SK-N-SH treated with all-trans-retinoic acid at 6 μM for 48 hours (cell line): Measurements from ENCODE around the gene MROH7.

Experiments used
- ATAC-seq: fragments of 200-7000 bp; cut with Tn5 transposase; 3 replicates; pipeline ENCODE4 v1.9.1; 2020; ENCODE audit warnings: mild to moderate bottlenecking, moderate library complexity
- ARNTL ChIP-seq: fragments of 450-650 bp; formaldehyde crosslinking; IDR thresholded peaks from 2 replicates; pipeline ENCODE4 v1.5.0; 2020; ENCODE audit warnings: low read depth, mild to moderate bottlenecking, moderate library complexity, borderline replicate concordance
- BACH2 ChIP-seq: fragments of 250-450 bp; sonication (Bioruptor Pico); IDR thresholded peaks from 2 replicates; pipeline ENCODE4 v1.9.0; 2021; ENCODE audit warnings: mild to moderate bottlenecking, borderline replicate concordance
- CREB5 ChIP-seq: fragments of 250-450 bp; sonication (Bioruptor Pico); IDR thresholded peaks from 2 replicates; pipeline ENCODE4 v1.5.1; 2020; ENCODE audit warnings: low read depth, mild to moderate bottlenecking, moderate library complexity
- CSDC2 ChIP-seq: fragments of 250-450 bp; sonication (Bioruptor Pico); IDR thresholded peaks from 2 replicates; pipeline ENCODE4 v1.5.0; 2020; ENCODE audit warnings: mild to moderate bottlenecking, moderate library complexity
- ESRRG ChIP-seq: fragments of 250-450 bp; sonication (Bioruptor Pico); IDR thresholded peaks from 2 replicates; pipeline ENCODE4 v1.6.1; 2021; ENCODE audit warnings: mild to moderate bottlenecking
- GLIS3 ChIP-seq: fragments of 250-450 bp; sonication (Bioruptor Pico); IDR thresholded peaks from 2 replicates; pipeline ENCODE4 v1.5.0; 2020; ENCODE audit warnings: mild to moderate bottlenecking, moderate library complexity
- ISL1 ChIP-seq: fragments of 250-450 bp; sonication (Bioruptor Pico); IDR thresholded peaks from 2 replicates; pipeline ENCODE4 v2.1.2; 2022; ENCODE audit warnings: mild to moderate bottlenecking, moderate library complexity
- OSR1 ChIP-seq: fragments of 250-450 bp; sonication (Bioruptor Pico); IDR thresholded peaks from 2 replicates; pipeline ENCODE4 v1.8.0; 2022; ENCODE audit warnings: moderate library complexity, mild to moderate bottlenecking, inconsistent platforms
- PPARA ChIP-seq: fragments of 250-450 bp; sonication (Bioruptor Pico); IDR thresholded peaks from 2 replicates; pipeline ENCODE4 v1.5.0; 2020; ENCODE audit warnings: mild to moderate bottlenecking, borderline replicate concordance
- RARB ChIP-seq: fragments of 250-450 bp; sonication (Bioruptor Pico); IDR thresholded peaks from 2 replicates; pipeline ENCODE4 v1.8.0; 2021; ENCODE audit warnings: mild to moderate bottlenecking, moderate library complexity
- SNAI2 ChIP-seq: fragments of 250-450 bp; sonication (Bioruptor Pico); IDR thresholded peaks from 2 replicates; pipeline ENCODE4 v1.5.0; 2020; ENCODE audit warnings: mild to moderate bottlenecking, moderate library complexity
- TCF4 ChIP-seq: fragments of 250-450 bp; sonication (Bioruptor Pico); IDR thresholded peaks from 2 replicates; pipeline ENCODE4 v1.8.0; 2021; ENCODE audit warnings: mild to moderate bottlenecking, moderate library complexity, borderline replicate concordance
- TOX ChIP-seq: fragments of 250-450 bp; sonication (Bioruptor Pico); IDR thresholded peaks from 2 replicates; pipeline ENCODE4 v1.8.0; 2021; ENCODE audit warnings: mild to moderate bottlenecking, moderate library complexity, borderline replicate concordance
- TSHZ2 ChIP-seq: fragments of 250-450 bp; sonication (Bioruptor Pico); IDR thresholded peaks from 2 replicates; pipeline ENCODE4 v1.5.0; 2020; ENCODE audit warnings: mild to moderate bottlenecking, moderate library complexity
- ZC3H10 ChIP-seq: fragments of 250-450 bp; sonication (Bioruptor Pico); IDR thresholded peaks from 2 replicates; pipeline ENCODE4 v1.5.1; 2021; ENCODE audit warnings: mild to moderate bottlenecking, moderate library complexity
- ZFP3 ChIP-seq: fragments of 250-450 bp; sonication (Bioruptor Pico); IDR thresholded peaks from 2 replicates; pipeline ENCODE4 v1.5.0; 2020; ENCODE audit warnings: mild to moderate bottlenecking, moderate library complexity
- ZFP30 ChIP-seq: fragments of 450-650 bp; formaldehyde crosslinking; IDR thresholded peaks from 2 replicates; pipeline ENCODE4 v1.5.0; 2022; ENCODE audit warnings: mild to moderate bottlenecking, moderate library complexity
- ZNF565 ChIP-seq: fragments of 450-650 bp; formaldehyde crosslinking; conservative IDR thresholded peaks from 2 replicates; pipeline ENCODE4 v1.5.0; 2020; ENCODE audit warnings: low read depth, mild to moderate bottlenecking, moderate library complexity
- ZNF70 ChIP-seq: fragments of 450-650 bp; formaldehyde crosslinking; IDR thresholded peaks from 2 replicates; pipeline ENCODE4 v1.5.0; 2020; ENCODE audit warnings: mild to moderate bottlenecking, moderate library complexity
- ZNF8 ChIP-seq: fragments of 450-650 bp; formaldehyde crosslinking; IDR thresholded peaks from 2 replicates; pipeline ENCODE4 v1.5.0; 2020; ENCODE audit warnings: mild to moderate bottlenecking, moderate library complexity
- TF ChIP-seq, protein P1 (sequence below): fragments of 250-450 bp; sonication (Bioruptor Pico); IDR thresholded peaks from 2 replicates; pipeline ENCODE4 v1.8.0; 2021; ENCODE audit warnings: low read depth, mild to moderate bottlenecking, moderate library complexity, borderline replicate concordance
- TF ChIP-seq, protein P2 (sequence below): fragments of 250-450 bp; sonication (Bioruptor Pico); IDR thresholded peaks from 2 replicates; pipeline ENCODE4 v1.8.0; 2020; ENCODE audit warnings: mild to moderate bottlenecking, moderate library complexity, borderline replicate concordance

MROH7 gene

DNA sequence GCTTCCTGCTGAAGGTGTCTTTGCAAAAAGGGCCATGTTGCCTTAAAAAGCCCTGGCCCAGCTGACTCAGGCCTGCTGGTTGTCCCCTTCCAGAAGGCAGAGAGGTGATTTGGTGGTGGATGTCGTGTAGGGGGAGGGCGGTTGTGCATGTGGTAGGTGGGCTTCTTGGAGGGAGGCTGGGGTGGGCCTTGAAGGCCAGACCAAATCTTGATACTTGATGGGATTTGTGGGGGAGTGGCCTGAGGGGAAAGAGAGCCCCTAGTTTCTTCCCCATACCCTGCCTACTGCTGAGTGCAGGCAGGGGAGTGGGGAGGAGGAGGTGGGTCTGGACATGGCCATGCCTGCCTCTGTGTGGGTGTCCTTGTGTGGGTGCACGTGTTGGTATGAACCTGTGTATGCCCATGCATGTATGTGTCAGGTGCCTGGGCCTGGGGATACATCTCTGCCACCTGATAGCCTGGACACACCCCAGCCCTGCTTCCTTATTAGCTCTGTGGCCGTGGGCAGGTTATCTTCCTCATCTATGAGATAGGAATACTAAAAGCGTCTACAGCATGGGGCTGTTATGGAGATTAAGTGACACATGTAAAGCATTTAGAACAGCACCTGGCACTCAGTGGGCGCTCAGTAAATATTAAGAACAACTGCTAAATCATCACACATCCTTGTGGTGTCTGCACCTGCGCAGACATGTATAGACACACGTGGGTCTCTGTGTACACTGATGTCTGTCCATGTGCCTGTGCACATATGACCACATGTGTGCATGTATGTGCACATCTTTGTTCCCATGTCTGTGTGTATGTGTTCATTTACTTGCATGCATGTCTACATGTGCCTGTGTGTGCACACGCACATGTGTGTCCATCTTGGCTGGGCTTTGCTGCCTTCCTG, 35.2 kb upstream of the MROH7 start (continued):
- no peak for TF ChIP-seq CREB5 (CRISPR knock-in tag)
- no peak for TF ChIP-seq BACH2 (CRISPR knock-in tag)
- no peak for TF ChIP-seq GLIS3
- TF ChIP-seq ZNF565 (CRISPR knock-in tag), result no peak
- no peak for TF ChIP-seq ZNF8
- no peak for TF ChIP-seq ESRRG
- no peak for TF ChIP-seq ARNTL (CRISPR knock-in tag)
- no peak for TF ChIP-seq SNAI2
- no peak for TF ChIP-seq ZNF70 (CRISPR knock-in tag)

GRCh38 chr1:54606990-54607325, 34.6 kb upstream of the MROH7 start:
- ATAC-seq, result no peak

GRCh38 chr1:54607821-54608565, 33.6 kb upstream of the MROH7 start:
- no peak for ATAC-seq
- TF ChIP-seq GLIS3, result no peak
- TF ChIP-seq ZC3H10 (CRISPR knock-in tag), result no peak
- TF ChIP-seq TCF4, result no peak
- TF ChIP-seq PPARA (CRISPR knock-in tag), result no peak
- no peak for TF ChIP-seq RARB (CRISPR knock-in tag)
- TF ChIP-seq TSHZ2 (CRISPR knock-in tag), result no peak
- TF ChIP-seq CSDC2 (CRISPR knock-in tag), result no peak
- no peak for TF ChIP-seq TOX (CRISPR knock-in tag)

More at GRCh38 chr1:54606990-54607325, 34.6 kb upstream of the MROH7 start:
- TF ChIP-seq, protein P1, sequence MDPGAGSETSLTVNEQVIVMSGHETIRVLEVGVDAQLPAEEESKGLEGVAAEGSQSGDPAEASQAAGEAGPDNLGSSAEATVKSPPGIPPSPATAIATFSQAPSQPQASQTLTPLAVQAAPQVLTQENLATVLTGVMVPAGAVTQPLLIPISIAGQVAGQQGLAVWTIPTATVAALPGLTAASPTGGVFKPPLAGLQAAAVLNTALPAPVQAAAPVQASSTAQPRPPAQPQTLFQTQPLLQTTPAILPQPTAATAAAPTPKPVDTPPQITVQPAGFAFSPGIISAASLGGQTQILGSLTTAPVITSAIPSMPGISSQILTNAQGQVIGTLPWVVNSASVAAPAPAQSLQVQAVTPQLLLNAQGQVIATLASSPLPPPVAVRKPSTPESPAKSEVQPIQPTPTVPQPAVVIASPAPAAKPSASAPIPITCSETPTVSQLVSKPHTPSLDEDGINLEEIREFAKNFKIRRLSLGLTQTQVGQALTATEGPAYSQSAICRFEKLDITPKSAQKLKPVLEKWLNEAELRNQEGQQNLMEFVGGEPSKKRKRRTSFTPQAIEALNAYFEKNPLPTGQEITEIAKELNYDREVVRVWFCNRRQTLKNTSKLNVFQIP (CRISPR knock-in tag), result no peak
- TF ChIP-seq ZFP30 (no peak), ZFP3 (CRISPR knock-in tag) (no peak), CREB5 (CRISPR knock-in tag) (no peak), ZNF565 (CRISPR knock-in tag) (no peak), PPARA (CRISPR knock-in tag) (no peak)

DNA sequence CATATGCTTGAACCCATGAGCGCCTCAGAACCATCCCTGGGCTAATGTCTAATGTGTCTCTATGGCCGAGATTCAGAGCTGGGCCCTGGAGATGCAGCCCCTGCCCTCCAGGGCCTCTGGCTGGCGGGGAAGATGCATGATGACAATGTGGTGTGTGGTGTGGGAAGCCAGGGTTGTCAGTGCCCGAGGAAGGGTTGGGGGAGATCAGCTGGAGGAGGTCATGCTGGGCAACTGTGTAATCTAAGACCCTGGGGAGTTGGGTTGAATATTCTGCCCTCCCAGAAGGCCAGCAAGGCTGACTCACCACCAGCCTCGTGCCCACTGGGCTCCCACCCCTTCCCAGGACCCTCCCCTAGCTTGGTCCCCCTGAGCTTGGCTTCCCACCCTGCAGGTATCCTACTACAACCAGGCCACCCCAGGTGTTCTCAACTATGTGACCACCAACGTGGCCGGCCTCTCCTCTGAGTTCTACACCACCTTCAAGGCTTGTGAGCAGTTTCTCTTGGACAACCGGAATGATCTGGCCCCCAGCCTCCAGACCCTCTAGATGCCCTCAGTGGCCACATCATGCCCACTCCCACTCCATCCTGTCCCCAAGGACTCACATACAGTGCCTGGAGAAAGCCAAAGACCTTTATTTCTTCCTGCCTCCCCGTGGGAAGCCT, 32.9 kb upstream of the MROH7 start:
- TF ChIP-seq ZNF565 (CRISPR knock-in tag) (no peak), PPARA (CRISPR knock-in tag) (no peak), OSR1 (no peak), ESRRG (no peak), ZNF70 (CRISPR knock-in tag) (no peak), CSDC2 (CRISPR knock-in tag) (no peak), ARNTL (CRISPR knock-in tag) (no peak), ZC3H10 (CRISPR knock-in tag) (no peak), ZNF8 (no peak), ISL1 (CRISPR knock-in tag) (no peak), BACH2 (CRISPR knock-in tag) (no peak), TCF4 (no peak), TOX (CRISPR knock-in tag) (no peak), SNAI2 (no peak), CREB5 (CRISPR knock-in tag) (no peak)
- TF ChIP-seq, protein P2, sequence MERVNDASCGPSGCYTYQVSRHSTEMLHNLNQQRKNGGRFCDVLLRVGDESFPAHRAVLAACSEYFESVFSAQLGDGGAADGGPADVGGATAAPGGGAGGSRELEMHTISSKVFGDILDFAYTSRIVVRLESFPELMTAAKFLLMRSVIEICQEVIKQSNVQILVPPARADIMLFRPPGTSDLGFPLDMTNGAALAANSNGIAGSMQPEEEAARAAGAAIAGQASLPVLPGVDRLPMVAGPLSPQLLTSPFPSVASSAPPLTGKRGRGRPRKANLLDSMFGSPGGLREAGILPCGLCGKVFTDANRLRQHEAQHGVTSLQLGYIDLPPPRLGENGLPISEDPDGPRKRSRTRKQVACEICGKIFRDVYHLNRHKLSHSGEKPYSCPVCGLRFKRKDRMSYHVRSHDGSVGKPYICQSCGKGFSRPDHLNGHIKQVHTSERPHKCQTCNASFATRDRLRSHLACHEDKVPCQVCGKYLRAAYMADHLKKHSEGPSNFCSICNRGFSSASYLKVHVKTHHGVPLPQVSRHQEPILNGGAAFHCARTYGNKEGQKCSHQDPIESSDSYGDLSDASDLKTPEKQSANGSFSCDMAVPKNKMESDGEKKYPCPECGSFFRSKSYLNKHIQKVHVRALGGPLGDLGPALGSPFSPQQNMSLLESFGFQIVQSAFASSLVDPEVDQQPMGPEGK, result no peak
- TF ChIP-seq, all 23 proteins: peak for 0
- no peak for ATAC-seq
